Lung (tissue), 12 donors: Measurements from ENCODE around the gene ZNF562. TPM values are rescaled to one million over a fixed set of nuclear protein-coding genes. Genes with fewer than 3 reads are reported as not detected.

Experiments used
- ATAC-seq: fragments of 200-7000 bp; cut with Tn5 transposase; one replicate; pipeline ENCODE4 v1.9.1; 2020; ENCODE audit warnings: moderate number of reproducible peaks; ENCODE audit not compliant: insufficient read depth, low FRiP score
- DNase-seq, 3 donors: peaks; one replicate each; pipeline ENCODE4 v3.0.0-alpha.2; 2013 to 2017
- H3K27ac ChIP-seq, 2 donors: one replicate each; pipeline ENCODE4 v1.5.1; 2013; ENCODE audit warnings: mild to moderate bottlenecking in 2 of 2, moderate library complexity in 2 of 2, control low read depth in 1 of 2, inconsistent platforms in 1 of 2, low read depth in 1 of 2, low read length in 1 of 2
- H3K27me3 ChIP-seq, 3 donors: one replicate each; pipeline ENCODE4 v1.5.1; 2013; ENCODE audit warnings: low read length in 2 of 3; ENCODE audit not compliant: control insufficient read depth in 3 of 3, insufficient read depth in 3 of 3
- H3K36me3 ChIP-seq, 4 donors: one replicate each; pipeline ENCODE4 v1.5.1; 2013; ENCODE audit warnings: low read length in 4 of 4, mild to moderate bottlenecking in 1 of 4, moderate library complexity in 1 of 4; ENCODE audit not compliant: control insufficient read depth in 4 of 4, insufficient read depth in 4 of 4
- H3K4me1 ChIP-seq, 5 donors: one replicate each; pipeline ENCODE4 v1.5.1; 2013; ENCODE audit warnings: low read length in 5 of 5, mild to moderate bottlenecking in 2 of 5, moderate library complexity in 1 of 5; ENCODE audit not compliant: control insufficient read depth in 5 of 5, insufficient read depth in 5 of 5
- H3K4me3 ChIP-seq: one replicate; pipeline ENCODE4 v1.5.1; 2013; ENCODE audit warnings: mild to moderate bottlenecking, control low read depth, moderate library complexity
- H3K9ac ChIP-seq, 2 donors: one replicate each; pipeline ENCODE4 v1.5.1; 2013; ENCODE audit warnings: low read length in 2 of 2, control low read depth in 1 of 2; ENCODE audit not compliant: insufficient read depth in 1 of 2
- H3K9me3 ChIP-seq, 4 donors: one replicate each; pipeline ENCODE4 v1.5.1; 2013; ENCODE audit warnings: low read length in 3 of 4, mild to moderate bottlenecking in 1 of 4, moderate library complexity in 1 of 4; ENCODE audit not compliant: control insufficient read depth in 4 of 4, insufficient read depth in 3 of 4
- WGBS, 2 donors: extraction: QIAGEN DNeasy Blood & Tissue Kit; methylation state at CpG; one replicate each; pipeline ENCODE4 v1.1.7; 2013; 5-methylcytosine and 5-hydroxymethylcytosine counted together
- polyA plus RNA-seq, 2 donors: library from polyadenylated mRNA; stranded (reverse); fragments of 200-250 nt; gene quantifications; one replicate each; pipeline ENCODE4 v1.2.1, GENCODE V29; 2013
- total RNA-seq, 2 donors: library from RNA; depleted of rRNA in 1 of 2; stranded (reverse); fragments of >200 nt in 1 of 2; gene quantifications; one replicate each; pipeline ENCODE4 v1.2.1, GENCODE V29; 2014 to 2021
- TF ChIP-seq, protein P1 (sequence below): IDR thresholded peaks from 2 replicates; pipeline ENCODE4 v1.5.1; 2012; ENCODE audit warnings: mild to moderate bottlenecking; ENCODE audit errors: control extremely low read depth, extremely low read depth
- donor health status: control.
- donor health status: control.
- donor health status: Bipolar disorder and iron deficiency.
- donor health status: healthy.
- donor health status: DM: yes; HTN: yes; CAD: no.

Gene ZNF562
- total and polyA plus RNA-seq, 4 donors: 6.2 to 45.9 (median 18.3) TPM

DNA sequence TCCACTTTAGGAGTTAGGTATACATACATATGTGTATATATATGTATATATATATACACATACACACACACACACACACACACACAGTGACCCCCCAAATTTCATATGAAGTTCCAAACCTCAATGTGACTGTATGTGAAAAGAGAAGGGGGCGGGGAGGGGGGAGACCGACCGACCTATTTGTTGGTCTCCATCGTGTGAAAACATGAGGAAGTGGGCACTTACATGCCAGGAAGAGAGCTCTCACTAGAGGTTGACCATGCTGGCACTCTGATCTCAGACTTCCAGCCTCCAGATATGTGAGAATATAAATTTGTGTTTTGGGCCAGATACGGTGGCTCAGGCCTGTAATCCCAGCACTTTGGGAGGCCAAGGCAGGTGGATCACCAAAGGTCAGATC lies 24.6 kb downstream of the ZNF562 start:
- Histone ChIP-seq H3K36me3 (peaks cover 35 to 57% (median 48%) of the 10 kb centered on the region in 4 donors), H3K9me3 (peaks cover 0 to 30% (median 21%) of the 10 kb centered on the region in 4 donors), H3K27ac (no peak overlapping the region), H3K9ac (no peak overlapping the region), H3K4me1 (no peaks in the 10 kb centered on the region), H3K4me3 (no peak overlapping the region), H3K27me3 (no peaks in the 10 kb centered on the region)
- TF ChIP-seq, protein P1, sequence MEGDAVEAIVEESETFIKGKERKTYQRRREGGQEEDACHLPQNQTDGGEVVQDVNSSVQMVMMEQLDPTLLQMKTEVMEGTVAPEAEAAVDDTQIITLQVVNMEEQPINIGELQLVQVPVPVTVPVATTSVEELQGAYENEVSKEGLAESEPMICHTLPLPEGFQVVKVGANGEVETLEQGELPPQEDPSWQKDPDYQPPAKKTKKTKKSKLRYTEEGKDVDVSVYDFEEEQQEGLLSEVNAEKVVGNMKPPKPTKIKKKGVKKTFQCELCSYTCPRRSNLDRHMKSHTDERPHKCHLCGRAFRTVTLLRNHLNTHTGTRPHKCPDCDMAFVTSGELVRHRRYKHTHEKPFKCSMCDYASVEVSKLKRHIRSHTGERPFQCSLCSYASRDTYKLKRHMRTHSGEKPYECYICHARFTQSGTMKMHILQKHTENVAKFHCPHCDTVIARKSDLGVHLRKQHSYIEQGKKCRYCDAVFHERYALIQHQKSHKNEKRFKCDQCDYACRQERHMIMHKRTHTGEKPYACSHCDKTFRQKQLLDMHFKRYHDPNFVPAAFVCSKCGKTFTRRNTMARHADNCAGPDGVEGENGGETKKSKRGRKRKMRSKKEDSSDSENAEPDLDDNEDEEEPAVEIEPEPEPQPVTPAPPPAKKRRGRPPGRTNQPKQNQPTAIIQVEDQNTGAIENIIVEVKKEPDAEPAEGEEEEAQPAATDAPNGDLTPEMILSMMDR: no peak
- 82 to 87% methylated on average over 5 of the region's 5 CpGs for WGBS, 2 donors
- DNase-seq (no peak), ATAC-seq (no peak)

DNA sequence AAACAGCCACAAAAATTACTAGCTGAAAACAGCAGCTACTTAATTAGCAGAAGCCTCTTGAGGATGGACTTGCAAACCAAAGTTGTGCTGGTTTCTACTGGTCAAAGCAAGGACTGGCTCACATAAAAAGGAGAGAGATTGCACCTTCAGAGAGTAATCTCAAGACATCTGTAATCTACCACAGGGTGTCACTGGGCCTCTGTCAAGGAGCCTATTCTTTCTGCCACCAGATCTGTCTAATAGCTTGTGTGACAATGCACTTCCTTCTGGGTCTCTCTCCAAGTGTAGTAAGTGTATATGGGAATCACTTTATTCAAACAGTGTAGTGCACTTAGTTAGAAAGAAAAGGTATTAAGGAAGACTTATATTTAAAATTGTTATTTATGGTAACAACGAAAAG lies 29.4 kb downstream of the ZNF562 start:
- Histone ChIP-seq H3K27ac (no peak overlapping the region), H3K4me3 (no peak overlapping the region), H3K36me3 (peaks cover 5 to 18% (median 9%) of the 10 kb centered on the region in 4 donors), H3K27me3 (no peaks in the 10 kb centered on the region), H3K9ac (no peak overlapping the region), H3K9me3 (peaks cover 0 to 7% (median under 1%) of the 10 kb centered on the region in 4 donors), H3K4me1 (no peaks in the 10 kb centered on the region)
- 85 to 87% methylated on average over 1 of the region's 1 CpG for WGBS, 2 donors
- no peak for DNase-seq
- ATAC-seq: no peak
- TF ChIP-seq, protein P1: no peak

DNA sequence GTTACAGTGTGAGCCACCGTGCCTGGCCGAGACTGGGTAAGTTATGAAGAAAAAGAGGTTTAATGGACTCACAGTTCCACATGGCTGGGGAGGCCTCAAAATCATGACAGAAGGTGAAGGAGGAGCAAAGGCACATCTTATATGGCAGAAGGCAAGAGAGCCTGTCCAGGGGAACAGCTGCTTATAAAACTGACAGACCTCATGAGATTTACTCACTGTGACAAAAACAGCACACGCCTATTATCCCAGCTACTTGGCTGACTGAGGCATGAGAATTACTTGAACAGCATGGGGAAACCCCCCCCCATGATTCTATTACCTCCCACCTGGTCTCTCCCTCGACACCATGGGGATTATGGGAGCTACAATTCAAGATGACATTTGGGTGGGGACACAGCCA lies 30.4 kb downstream of the ZNF562 start:
- no peak for DNase-seq
- H3K4me3 ChIP-seq: no peak overlapping the region
- H3K36me3 ChIP-seq: peaks cover 2 to 12% (median 7%) of the 10 kb centered on the region in 4 donors
- H3K27ac ChIP-seq: no peak overlapping the region
- no peak overlapping the region for H3K9ac ChIP-seq
- H3K27me3 ChIP-seq: no peaks in the 10 kb centered on the region
- TF ChIP-seq, protein P1: no peak
- H3K4me1 ChIP-seq: no peaks in the 10 kb centered on the region
- 94 to 95% methylated on average over 4 of the region's 4 CpGs for WGBS, 2 donors
- peaks cover 0 to 5% (median 0%) of the 10 kb centered on the region in 4 donors for H3K9me3 ChIP-seq
- ATAC-seq: no peak

GRCh38 chr19:9641810-9642209 lies 33.1 kb downstream of the ZNF562 start:
- peaks cover 2 to 8% (median 4%) of the 10 kb centered on the region in 4 donors for H3K36me3 ChIP-seq
- H3K9ac ChIP-seq: no peak overlapping the region
- no peaks in the 10 kb centered on the region for H3K4me1 ChIP-seq
- DNase-seq (no peak), ATAC-seq (no peak)
- no peaks in the 10 kb centered on the region for H3K27me3 ChIP-seq
- H3K4me3 ChIP-seq: no peak overlapping the region
- TF ChIP-seq, protein P1: no peak
- peaks cover 0 to 5% (median 0%) of the 10 kb centered on the region in 4 donors for H3K9me3 ChIP-seq
- H3K27ac ChIP-seq: no peak overlapping the region
- WGBS, 2 donors: 97 to 98% methylated on average over 6 of the region's 6 CpGs
